Left kidney (tissue), 2 donors: ENCODE results near the gene ZNG1F. TPM values are rescaled to one million over a fixed set of nuclear protein-coding genes. Genes with fewer than 3 reads are reported as not detected.
"Not testable (repeated sequence)": the region's sequence is repeated elsewhere in the genome, so short reads cannot be mapped to it uniquely, and the experiment has no call there.

Experiments
- DNase-seq: peaks from one replicate; pipeline ENCODE4 v3.0.0-alpha.2; 2013
- polyA plus RNA-seq: library from polyadenylated mRNA; unstranded; fragments of 120-200 nt; gene quantifications from one replicate; pipeline ENCODE4 v1.2.1, GENCODE V29; 2013; ENCODE audit not compliant: insufficient read length

ZNG1F gene
- polyA plus RNA-seq, 1 donor, result 34.3 TPM

DNA sequence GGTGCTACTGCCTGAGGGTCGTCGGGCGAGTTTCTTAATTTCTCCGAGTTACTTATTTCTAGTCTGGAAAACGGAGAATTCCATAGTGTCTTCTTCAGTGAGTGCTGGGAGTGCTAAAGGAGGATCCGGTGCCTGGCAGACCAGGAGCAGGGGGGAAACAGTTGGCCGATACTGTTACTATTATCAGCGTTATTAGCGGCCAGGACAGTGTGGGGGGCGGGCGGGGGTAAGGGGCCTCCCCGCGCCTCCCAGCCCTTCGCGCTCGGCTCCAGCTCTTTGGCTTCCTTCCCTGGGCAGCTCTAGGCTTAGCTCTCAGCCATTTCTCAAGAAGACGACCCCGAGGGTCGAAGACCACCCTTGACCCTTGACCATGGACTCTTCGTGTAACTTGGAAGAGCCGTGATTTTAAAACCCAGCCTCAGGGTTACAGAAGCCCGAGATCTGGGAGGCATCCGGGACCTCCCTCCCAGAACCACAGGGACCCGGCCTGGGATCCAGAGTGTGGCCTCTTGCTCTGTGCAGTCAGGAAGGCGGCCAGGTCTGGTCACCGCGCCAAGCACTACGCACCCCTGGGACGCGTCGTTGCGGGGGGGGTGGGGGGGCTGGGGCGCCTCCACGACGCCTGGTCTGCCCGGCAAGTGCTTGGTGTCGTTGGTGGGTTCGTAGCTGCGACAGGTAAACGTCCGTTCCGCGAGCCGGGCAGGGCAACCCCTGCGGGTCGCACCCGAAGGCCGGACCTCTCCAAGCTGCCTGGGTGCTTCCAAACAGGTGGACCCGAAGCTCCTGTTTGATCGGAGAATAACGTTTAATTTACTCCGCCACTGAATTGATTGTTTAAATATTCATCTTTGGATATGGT, 64.6 kb downstream of the ZNG1F start:
- DNase-seq, result not testable (repeated sequence)

DNA sequence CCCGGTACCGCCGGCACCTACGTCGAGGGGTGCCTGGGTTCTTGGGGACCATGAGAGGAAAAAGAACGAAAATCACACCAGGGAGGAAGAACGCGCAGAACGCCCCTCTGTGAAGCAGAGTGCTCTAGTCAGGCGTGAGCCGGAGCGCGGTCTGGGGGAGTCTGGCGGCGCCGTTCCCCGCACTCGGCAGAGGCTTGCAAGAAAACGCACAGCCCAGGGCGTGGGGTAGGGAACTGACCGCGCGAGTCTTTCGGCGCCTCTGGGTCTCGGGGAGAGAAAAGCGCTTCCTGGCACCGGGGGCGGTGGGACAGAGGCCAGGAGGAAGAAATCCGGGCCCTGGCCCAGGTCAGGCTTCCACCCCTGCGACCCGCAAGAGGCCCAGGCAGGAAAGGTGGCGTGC, 65.3 kb downstream of the ZNG1F start:
- not testable (repeated sequence) for DNase-seq

DNA sequence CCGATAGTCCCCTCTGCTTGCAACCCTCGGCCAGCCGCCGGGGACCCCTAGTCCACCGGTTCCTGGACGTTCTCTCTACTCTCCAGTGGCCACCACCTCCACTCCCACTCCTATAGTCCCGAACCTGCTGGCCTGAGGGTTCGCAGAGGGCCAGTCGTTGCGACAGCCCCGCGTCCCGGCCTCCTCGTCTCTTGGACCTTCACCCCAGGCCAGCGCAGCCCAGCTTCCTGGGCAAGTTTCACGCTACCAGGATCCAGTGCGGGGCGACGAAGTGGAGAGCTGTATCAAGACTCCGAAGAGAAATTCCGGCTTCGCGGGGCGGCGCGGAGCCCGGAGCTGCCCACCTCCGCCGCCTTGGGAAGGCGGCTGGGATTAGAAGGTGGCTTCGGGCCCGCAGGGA, 65.7 kb downstream of the ZNG1F start:
- DNase-seq, result not testable (repeated sequence)

DNA sequence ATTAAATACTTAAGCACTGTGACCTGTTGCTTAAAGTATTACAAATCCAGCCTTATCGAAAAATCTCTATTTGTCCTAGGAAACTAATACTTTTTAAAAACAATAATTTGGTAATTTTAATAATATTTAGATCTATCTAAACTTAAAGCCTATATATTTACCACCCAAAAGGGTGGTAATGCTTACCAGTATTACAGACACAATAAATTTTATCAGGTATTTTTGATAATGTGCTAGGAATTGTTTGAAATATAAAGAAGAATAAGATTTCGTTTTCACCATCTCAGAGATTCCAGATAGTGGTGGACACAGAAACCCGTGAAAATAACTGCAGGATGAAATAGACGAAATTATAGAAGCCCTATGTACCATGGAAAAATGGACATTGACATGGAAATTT, 68.4 kb downstream of the ZNG1F start:
- not testable (repeated sequence) for DNase-seq

DNA sequence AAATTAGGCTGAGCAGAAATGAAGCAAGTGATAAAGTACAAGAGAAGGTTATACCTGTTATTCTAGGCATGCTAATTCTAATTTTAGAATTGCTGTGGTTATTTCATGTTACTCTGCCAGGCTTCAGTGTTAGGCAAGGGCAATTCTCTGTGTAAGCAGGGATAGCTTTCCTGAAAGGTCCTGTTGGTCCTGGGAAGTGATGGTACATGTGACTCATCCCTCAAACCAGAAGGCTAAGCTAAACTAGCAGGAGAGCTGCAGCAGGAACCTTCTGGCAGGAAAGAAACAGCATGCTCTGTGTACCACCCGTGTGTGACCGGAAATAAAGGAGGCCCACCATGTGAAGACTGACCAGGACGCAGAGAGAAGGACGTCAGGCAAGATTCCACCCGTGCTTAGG, 69.4 kb downstream of the ZNG1F start:
- not testable (repeated sequence) for DNase-seq

DNA sequence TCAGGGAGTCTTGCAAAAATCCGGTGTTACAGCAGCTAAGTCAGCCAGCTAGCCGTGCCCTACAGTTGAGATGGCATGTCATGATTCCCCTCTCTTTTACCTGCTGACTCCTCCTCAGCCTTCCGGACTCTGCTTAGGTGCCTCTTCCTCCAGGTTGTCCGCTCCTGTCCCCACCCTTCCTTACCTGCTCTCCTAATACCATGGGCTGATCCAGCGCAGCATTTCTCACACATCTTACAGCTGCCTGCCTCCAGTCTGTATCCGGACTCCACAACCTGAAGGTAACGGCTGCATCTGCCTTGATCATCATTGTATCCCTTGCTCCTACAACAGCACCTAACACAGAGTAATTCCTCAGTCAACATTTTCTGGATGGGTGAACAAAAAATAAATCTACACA, 69.8 kb downstream of the ZNG1F start:
- not testable (repeated sequence) for DNase-seq

DNA sequence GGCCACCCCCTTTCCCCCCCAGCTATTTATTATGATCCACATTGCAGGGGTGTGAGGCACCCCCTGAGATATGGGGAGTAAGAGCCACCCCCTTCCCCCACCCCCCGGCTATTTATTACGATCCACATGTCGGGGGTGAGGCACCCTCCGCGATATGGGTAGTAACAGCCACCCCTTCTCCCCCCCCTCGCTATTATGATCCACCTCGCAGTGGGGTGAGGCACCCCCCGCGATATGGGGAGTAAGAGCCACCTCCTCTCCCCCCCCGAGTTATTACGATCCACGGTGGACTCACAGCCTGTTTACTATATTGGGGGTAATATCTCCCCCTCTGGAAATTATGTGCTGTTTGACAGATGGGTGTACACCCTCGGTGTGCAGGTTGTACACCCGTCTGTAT, 75.8 kb downstream of the ZNG1F start:
- not testable (repeated sequence) for DNase-seq

DNA sequence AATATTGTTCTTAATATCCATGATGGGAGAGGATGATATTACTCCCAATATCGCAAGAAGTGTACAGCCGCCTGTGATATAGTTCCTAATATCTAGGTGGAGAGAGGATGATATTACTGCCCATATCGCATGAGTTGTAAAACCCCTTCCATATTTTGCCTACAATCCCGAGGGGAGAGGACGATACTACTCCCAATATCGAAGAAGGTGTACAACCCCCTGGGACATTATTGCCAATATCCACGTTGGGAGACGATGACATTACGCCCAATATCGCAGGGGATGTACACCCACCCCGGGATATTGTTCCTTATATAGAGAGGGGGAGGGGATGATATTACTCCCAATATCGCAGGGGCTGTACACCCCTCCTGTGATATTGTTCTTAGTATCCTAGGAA, 77.7 kb downstream of the ZNG1F start:
- not testable (repeated sequence) for DNase-seq

DNA sequence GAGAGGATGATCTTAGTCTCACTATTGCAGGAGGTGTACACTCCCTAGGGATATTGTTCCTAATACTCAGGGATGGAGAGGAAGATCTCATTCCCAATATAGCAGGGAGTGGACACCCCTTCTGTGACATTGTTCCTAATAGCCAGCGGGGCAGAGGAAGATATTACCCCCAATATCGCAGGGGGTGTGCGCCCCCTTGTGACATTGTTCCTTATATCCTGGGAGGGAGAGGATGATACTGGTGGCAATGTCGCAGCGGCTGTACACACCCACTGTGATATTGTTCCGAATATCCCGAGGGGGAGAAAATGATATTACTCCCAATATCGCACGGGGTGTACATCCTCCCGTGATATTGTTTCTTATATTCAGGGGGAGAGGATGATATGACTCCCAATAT, 78.2 kb downstream of the ZNG1F start:
- not testable (repeated sequence) for DNase-seq

DNA sequence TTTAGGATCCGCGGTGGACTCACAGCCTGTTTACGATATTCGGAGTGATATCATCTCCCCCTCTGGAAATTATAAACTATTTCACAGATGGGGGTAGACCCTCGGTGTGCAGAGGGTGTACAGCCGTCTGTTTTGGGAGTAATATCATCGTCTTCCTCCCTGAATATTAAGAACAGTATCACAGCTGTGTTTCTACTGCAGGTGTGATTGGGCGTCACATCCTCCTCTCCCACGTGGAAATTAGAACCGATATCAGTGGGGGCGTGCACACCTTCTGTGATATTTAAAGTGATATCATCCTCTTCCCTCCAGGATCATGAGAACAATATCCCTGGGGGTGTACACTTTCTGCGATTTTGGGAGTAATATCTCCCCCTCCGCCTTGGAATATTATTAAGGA, 79.9 kb downstream of the ZNG1F start:
- not testable (repeated sequence) for DNase-seq

DNA sequence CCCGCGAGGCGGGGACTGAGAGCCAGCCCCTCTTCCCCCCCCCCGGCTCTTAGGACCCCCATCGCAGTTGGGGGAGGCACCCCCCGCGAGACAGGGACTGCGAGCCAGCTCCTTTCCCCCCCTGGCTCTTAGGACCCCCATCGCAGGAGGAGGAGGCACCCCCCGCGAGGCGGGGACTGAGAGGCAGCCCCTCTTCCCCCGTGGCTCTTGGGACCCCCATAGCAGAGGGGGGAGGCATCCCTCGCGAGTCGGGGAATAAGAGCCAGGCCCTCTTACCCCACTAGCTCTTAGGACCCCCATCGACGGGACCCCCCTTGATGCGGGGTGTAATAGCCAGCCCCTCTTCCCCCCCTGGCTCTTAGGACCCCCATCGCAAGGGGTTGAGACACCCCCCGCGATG, 80.3 kb downstream of the ZNG1F start:
- DNase-seq, result not testable (repeated sequence)

DNA sequence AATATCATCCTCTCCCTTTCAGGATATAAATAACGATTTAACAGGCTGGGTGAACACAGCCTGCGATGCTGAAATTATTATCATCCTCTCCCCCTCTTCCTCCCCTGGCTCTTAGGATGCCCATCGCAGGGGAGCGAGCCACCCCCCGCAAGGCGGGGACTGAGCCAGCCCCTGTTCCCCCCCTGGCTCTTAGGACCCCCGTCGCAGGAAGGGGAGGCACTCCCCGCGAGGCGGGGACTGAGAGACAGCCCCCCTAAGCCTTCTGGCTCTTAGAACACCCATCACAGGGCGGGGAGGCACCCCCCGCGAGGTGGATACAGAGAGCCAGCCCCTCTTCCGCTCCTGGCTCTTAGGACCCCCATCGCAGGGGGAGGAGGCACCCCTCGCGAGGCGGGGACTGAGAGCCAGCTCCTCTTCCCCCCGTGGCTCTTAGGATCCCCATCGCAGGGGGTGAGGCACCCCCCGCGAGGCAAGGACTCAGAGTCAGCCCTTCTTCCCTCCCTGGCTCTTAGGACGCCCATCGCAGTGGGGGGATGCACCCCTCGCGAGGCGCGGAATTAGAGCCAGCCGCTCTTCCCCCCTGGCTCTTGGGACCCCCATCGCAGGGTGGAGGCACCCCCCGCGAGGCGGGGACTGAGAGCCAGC, 82.5 kb downstream of the ZNG1F start:
- DNase-seq, result not testable (repeated sequence)

DNA sequence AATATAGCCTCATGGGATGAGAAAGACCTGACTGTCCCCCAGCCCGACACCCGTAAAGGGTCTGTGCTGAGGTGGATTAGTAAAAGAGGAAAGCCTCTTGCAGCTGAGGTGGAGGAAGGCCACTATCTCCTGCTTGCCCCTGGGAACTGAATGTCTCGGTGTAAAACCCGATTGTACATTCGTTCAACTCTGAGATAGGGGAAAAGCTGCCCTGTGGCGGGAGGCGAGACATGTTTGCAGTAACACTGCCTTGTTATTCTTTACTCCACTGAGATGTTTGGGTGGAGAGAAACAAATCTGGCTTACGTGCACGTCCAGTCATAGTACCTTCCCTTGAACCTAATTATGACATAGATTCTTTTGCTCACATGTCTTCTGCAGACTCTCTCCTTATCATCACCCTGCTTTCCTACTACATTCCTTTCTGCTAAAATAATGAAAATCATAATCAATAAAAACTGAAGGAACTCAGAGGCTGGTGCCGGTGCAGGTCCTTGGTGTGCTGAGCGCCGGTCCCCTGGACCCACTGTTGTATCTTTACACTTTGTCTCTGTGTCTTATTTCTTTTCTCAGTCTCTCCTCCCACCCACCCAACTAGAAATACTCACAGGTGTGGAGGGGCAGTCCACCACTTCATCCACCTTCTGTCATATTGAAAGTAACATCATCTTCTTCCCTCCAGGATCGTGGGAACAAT, 83.4 kb downstream of the ZNG1F start:
- not testable (repeated sequence) for DNase-seq

DNA sequence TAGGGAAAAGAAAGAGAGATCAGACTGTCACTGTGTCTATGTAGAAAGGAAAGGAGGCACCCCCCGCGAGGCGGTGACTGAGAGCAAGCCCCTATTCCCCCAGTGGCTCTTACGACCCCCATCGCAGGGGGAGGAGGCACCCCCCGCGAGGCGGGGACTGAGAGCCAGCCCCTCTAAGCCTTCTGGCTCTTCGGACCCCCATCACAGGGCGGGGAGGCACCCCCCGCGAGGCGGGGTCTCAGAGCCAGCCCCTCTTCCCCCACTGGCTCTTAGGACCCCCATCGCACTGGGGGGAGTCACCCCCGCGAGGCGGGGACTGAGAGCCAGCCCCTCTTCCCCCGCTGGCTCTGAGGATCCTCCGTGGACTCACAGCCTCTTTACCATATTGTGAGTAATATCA, 84.6 kb downstream of the ZNG1F start:
- DNase-seq, result not testable (repeated sequence)

DNA sequence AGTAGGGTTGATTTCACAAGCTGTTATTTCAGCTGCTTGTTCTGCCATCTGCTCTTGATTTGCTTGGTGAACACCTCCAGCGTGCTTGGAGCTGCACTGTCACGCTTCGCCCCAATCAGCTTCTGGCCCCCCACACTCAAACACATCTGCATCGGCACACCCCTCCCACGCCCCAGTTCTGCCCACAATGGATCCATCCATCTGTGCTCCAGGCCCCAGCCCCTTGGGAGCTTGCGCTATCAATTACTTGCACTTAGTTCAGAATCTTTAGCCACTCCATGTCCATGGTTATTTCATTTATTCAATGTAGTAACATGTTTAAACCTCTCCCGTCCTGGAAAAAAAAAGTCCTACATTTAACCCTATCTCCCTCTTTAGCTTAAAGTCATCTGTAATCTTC, 88.6 kb downstream of the ZNG1F start:
- not testable (repeated sequence) for DNase-seq

DNA sequence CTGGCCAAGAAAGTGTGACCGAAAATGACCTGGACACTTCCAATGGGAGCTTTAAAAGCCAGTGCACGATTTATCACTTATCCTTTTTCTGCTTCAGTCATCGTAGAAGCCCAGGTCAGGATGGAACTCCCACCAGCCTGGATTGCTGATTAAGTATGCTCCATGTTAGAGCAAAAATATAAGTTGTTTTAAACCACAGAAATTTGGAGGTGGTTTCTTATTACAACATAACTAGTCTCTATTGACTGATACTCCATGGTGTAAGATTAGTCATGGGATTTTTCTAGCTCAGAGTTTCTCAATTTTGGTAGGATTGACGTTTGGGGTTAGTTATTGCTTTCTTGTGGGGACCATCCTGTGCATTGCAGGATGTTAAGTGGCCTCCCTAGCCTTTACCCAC, 90.4 kb downstream of the ZNG1F start:
- DNase-seq, result not testable (repeated sequence)

DNA sequence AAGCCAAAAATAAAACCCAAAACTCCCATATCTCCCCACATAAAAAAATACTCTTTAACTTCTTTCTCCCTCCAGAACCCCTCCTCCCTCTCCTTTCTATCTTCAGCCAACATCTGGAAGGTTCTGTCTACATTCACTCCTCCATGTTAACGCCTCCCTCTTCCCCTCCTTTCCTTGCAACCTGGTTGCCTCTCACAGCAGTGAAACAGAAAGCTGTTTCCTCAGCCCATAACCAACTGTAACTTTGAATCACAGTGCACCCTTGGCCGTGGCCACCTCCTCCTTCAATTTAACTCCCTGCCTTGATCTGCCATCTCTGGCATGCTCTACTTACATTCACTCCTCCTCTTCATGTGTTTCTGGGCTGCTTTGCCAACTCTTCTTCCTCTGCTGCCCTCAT, 94.1 kb downstream of the ZNG1F start:
- not testable (repeated sequence) for DNase-seq

DNA sequence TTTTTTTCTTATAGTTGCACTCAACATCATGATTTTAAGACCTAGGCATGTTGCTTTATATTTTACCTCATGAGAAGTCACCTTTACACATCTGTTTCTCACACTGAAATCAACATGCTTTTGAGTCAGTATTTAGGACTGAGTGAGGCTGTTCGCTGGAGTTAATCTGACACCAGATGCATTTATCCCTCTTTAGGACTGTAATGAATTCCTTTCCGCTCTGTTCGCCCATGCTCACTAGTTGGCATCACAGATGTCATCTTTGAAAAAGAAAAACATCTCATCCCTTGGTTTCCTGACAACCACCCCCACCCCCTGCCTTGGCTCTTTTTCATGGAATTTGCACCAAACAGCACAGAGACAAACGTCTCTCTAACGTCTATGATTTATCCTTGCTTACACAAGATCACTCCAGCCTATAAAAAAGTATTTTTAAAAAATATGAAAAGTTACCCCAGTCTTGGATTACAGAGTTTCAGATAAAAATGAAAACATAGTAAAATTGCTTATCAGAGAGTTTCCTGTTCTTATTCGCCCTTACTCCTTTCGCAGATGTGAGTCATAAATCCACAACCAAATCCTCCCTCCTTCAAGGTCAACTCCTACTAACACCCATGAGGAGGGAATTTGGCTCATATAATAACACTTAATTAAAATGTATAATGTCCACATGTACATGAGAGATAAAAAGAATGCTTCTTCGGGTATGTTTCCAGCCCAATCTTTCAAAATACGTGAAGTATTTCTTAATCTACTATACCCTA, 94.9 kb downstream of the ZNG1F start:
- DNase-seq, result not testable (repeated sequence)

DNA sequence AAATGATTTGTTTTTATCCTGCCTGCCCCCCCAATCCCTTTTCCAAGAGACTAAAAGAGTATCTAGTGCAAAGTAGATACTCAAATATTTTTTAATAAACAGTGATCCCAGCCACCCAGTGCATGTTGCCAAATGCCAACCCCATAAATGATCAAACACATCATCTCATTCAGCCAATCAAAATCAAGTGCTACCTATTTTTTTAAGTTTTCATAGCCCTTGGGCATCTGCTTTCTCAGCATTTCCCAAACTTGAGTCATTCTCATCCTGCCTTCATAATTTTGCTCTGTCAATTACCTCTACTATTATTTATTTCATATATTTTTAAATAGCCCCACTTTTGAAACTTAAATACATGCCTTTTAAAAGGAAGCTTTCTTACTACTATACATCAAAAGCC, 98.2 kb downstream of the ZNG1F start:
- not testable (repeated sequence) for DNase-seq

DNA sequence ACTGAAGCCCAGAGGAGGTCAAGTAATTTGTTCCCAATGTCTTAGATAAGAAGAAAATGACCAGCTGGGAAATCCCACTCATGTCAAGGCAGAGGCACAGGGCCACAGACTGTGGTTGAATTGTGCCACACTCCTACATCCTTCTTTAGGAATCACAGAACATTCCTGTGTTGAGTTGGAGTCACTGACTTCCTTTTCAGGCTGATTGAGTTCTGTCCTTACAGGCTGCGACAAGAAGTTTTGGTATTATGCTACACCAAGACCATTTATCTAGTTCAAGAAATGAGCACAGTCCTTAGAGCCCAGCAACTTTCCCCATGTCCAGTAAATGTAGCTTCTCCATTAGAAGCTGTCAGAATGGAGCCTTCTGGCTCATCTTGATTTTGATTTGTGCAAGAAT, 98.7 kb downstream of the ZNG1F start:
- DNase-seq, result not testable (repeated sequence)

DNA sequence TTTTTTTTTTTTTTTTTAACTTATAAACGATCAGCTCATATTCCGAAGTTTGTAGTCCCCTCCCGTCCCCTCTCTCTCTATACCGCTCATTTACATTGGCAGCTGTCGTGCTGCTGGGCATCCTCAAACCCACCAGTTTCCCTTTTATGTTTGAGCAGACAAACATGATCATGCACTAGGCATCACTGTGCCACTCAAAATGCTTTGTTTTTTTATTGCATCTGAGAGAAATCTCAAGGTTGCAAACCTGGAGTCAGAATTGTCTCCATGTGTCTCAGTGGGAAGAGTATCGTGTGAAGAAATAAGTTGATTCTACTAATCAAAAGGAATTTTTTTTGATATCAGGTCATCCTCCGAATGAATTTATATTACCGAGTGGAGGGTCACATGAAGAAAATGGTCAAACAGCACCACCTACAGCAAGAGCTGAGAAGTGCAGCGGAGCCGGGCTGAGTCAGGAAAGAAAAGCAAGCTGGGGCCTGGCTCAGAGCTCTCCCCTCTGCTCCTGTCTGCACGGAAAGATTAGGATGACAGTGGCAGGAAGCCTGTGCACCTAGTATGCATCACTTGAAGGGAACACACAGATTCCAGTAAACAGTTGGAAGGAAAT, 100.6 kb downstream of the ZNG1F start:
- not testable (repeated sequence) for DNase-seq

DNA sequence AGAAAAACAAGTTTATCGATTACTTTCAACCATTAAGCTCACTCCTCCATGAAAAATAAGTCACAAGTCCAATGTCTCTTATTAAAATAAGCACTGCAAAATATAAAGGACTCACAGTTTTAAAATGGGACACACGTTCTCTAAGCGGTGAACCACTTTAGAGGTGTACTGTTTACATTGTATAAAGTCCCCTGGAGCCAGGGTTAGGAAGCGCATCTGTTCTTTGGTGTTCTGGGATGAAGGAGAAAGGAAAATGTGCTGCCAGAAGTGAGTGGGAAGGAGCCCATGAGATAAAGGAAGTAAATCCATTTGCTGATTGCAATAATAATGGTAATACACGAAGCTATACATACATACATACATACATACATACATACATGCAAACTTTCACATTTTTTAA, 101.2 kb downstream of the ZNG1F start:
- DNase-seq, result not testable (repeated sequence)
